Hematopoietic multipotent progenitor cell treated with erythropoietin and hydrocortisone succinate and interleukin-3 and kit ligand, for 15 days (in vitro differentiated cells): ENCODE results near the gene SPANXN2.
"Not testable (repeated sequence)": the region's sequence is repeated elsewhere in the genome, so short reads cannot be mapped to it uniquely, and the experiment has no call there.

Source experiments
- DNase-seq: peaks from one replicate; pipeline ENCODE4 v3.0.0-alpha.2; 2015; ENCODE audit warnings: low spot score

SPANXN2 gene, protein sequence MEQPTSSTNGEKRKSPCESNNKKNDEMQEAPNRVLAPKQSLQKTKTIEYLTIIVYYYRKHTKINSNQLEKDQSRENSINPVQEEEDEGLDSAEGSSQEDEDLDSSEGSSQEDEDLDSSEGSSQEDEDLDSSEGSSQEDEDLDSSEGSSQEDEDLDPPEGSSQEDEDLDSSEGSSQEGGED

DNA sequence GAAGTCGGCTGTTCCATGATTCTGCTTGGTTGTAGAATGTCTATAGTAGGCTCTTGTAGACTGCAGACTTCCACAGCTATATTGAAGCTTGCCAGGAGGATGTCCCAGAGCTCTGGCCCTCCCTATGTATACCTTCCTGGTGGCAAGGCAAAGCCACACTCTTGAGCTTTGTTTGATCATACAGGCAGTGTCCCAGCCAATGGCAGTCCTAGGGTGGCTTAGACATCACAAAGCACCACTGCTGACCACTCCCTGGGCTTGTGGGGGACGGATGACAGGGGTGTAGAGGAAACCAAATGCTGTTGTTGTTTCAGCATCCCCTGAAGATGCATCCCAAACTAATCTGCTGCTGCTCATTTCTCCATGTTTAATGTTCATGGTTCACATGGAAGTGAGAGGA is at the start of gene SPANXN2:
Gene SPANXN2 (minus strand): TSS at position 101 of the 400 bp plus-strand sequence. CDS start 84 bp downstream, at position 17.
- not testable (repeated sequence) for DNase-seq

DNA sequence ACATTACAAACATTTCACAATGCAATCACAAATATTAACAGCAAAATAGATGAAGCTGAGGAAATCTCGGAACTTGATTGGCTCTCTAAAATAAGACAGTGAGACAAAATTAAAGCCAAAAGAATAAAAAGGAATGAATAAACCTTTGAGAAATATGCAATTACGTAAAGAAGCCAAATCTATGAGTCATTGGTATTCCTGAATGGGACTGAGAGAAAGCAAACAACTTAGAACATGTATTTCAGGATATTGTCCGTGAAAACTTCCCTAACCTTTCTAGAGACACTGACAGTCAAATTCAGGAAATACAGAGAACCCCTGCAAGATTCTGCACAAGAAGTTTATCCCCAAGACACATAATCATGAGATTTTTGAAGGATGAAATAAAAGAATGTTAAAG is 48.4 kb upstream of the SPANXN2 start:
- DNase-seq, result no peak

DNA sequence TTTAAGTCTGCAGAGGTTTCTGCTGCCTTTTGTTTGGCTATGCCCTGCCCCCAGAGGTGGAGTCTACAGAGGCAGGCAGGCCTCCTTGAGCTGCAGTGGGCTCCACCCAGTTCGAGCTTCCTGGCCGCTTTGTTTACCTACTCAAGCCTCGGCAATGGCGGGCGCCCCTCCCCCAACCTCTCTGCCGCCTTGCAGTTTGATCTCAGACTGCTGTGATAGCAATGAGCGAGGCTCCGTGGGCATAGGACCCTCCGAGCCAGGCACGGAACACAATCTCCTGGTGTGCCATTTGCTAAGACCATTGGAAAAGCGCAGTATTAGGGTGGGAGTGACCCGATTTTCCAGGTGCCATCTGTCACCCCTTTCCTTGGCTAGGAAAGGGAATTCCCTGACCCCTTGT is 47.2 kb upstream of the SPANXN2 start:
- not testable (repeated sequence) for DNase-seq

DNA sequence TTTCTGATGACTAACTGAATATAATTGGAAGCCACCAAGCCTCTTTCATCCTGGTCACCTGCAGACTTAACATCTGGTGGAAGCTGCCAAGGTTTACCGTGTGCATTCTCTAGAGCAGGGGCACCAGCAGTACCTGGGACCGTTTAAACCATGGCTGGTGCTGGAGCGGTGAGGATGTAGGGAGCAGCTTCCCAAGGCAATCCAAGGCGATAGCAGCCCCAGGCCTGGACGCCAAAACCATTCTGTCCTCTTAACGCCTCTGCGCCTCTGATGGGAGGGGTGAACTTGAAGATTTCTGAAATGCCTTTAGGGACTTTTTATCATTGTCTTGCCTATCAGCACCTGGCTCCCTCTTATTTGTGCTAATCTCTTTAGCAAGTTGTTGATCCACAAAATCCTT is 37.3 kb upstream of the SPANXN2 start:
- no peak for DNase-seq

DNA sequence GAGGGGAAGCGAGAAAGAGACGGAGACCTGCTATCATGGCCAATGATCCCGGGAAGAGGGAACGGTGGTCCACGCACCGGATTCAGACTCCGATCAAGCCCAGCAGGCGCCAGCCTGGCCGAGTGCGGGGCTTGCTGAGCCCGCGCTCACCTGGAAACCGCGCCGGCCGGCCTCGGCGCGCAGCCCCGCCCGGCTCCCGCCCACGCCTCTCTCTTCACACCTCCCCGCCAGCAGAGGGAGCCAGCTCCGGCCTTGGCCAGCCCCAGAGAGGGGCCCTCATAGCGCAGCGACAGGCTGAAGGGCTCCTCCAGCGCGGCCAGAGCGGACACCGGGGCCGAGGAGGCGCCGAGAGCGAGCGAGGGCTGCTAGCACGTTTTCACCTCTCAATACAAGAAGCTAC is 36.8 kb upstream of the SPANXN2 start:
- no peak for DNase-seq

DNA sequence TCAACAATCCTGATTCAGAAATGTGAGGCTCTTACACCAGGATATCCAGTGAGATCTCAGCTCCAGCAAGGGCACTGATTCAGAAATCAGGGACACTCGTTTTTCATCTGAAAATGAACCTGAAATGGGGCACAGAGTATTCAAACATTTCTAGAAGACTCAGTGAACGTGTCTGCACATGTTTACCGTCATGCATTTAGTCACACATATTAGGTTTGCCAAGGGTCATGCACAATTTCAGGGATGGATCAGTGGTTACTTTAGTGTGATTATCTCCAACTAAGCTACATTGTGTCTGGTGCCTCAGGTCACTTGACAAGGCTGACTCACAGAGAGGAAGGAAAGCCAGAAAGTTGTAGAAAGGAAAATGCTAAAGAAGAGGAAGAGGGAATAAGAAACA is 33.6 kb upstream of the SPANXN2 start:
- no peak for DNase-seq

DNA sequence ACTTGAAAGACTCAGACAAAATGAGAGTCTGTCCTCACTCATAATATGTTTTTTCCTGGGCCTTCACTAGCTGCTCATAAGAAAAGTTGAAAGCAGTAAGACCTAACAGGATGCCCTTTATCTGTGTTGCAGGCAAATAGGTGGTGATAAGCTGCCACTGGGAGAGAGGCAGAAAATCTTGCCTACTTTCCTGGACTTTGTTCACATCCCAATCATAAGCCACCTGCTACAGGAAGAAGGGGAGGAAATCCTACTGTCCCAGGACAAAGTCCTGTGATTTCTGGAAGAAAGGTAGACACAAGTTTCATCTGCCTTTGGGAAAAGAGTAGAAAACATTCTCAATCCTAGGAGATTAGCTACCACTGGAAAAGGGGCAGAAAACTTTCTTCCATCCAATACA is 13.3 kb upstream of the SPANXN2 start:
- no peak for DNase-seq

DNA sequence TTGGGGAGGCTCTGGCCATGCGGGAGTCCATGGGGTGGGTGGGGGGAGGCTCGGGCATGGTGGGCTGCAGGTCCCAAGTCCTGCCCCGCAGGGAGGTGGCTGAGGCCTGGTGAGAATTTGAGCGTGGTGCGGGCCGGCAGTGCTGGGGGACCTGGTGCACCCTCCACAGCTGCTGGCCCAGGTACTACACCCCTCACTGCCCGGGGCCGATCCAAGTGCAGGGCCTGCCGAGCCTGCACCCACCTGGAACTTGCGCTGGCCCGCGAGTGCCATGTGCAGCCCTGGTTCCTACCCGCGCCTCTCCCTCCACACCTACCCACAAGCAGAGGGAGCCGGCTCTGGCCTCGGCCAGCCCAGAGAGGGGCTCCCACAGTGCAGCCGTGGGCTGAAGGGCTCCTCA is 5.7 kb upstream of the SPANXN2 start:
- no peak for DNase-seq

DNA sequence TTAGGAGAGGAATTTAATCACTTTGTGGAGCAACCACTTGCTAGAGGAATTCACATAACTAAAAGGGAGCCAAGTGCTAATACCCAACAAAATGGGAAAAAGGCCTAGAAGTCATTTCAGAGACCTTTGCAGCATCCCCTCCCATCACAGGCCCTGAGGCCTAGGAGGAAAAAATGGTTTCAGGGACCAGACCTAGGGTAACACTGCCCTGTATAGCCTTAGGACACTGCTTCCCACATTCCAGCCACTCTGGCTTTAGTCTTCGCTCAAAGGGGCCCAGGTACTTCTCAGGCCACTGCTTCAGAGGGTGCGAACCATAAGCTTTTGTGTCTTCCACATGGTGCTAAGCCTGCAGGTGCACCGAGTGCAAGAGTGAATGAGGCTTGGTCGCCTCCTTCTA is 19.1 kb downstream of the SPANXN2 start:
- no peak for DNase-seq

DNA sequence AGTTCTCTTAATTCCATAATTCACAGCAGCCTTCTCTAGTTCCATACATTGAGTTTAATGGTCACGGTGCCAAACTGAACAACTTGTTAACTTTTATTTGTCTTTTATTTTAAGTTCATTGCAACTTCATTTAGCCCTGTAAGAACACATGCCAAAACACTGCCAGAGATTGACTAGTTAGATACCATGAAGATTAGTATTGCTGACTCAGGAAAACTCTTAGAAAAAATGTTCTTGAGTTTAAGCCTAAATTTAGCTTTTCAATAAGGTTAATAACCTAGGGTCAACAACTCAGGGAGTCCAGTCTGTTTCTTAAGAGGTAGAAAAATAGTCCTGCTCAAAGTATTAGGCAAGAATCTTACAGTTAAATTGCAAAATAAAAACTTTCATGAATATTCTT is 25.7 kb downstream of the SPANXN2 start:
- DNase-seq, result no peak

DNA sequence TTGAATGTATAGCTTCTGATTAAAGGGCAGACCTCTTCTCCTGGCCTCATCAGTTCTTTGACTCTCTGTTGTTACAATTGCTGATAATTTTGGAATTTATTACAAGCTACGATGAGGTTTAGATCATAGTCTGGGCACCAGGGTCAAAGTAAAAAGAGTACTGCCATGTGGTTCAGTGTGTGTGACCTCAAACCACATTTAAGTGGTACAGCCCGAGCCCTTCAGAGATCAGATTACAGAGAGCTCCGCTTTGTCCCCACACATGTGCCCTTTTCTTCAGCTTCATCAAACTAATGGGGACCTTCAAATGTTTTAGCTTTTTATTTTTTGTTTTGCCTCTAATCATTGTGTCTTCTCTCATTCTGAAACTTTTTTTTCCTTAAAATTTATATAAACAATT is 37.1 kb downstream of the SPANXN2 start:
- DNase-seq, result no peak

DNA sequence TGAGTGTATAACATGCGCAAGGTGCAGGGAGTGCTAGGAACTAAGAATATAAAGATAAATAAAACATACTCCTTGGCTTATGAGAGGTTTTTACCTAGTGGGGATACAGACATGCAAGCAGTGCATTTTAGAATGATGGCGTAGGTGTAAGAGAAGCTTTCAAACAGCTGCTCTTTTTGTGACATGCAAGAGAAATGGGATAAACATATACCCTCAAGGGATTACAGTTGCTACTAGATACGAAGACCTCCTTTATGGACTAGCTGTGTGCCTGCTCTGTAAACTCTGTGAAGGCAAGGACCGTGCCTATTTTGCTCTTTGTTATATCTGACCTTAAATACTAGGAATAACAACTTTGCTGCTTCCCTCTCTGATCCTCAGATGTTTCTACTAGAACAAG is 45.6 kb downstream of the SPANXN2 start:
- DNase-seq, result no peak

DNA sequence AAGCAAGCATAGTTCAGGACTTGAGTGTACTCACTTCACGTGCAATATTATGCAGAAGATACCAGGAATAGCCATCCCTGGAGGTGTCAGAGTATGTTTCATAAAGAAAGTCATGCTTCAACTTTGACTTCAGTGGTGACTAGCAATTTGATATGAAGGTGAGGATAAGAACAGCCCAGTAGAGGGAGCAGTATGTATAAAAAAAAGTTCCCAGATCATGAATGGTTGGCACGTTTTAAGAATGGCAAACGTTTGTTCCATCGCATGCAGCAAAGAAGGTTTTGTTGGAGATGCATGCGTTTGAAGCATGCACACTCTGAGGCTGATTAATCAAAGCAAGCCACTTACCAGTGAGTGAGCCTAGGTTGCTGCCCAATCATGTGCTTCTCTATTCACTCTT is 51.2 kb downstream of the SPANXN2 start:
- no peak for DNase-seq

DNA sequence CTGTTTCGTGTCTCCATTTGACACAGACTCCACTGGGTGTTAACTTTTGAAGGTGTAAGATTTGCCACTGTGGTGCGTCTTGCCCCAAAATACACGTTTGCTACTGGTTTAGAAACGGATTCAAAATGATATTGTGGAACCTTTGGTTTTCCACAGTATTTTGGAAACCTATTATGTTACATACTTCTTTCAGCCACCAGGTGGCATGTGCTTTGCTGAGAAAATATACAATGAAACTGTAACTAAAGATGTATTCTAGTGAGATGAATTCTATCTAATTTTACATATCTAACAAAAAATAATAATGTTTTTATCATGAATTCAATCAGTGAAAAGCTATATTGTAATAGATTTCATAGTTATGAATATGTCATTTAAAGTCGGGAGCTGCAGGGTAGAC is 56.2 kb downstream of the SPANXN2 start:
- no peak for DNase-seq

DNA sequence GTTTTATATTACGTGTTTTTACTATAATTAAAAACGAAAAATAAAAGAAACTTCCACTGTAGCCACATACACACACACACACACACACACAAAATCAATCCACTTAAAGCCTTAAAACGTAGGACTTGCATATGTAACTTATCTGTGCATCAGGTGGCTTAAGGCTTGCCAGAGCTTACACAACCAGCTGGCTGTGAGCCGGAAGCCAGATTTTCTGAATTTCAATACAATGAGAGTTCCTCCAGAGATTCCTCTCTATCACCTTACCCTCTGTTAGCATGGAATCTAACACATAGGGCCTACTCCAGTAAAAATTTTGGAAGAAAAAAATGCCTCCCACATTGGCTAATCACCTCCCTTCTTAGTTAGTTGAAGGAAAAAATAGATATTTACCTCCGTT is 56.8 kb downstream of the SPANXN2 start:
- DNase-seq, result no peak
